HG02588 (cell line): Measurements from ENCODE around the gene SLC2A6.
A peak's percentile ranks its signal among the peaks of the same experiment; 100 is the strongest.

Experiments used
- ATAC-seq: cut with Tn5 transposase; IDR thresholded peaks from one replicate; pipeline ENCODE4 v1.9.1; 2021; ENCODE audit warnings: mild to moderate bottlenecking, moderate library complexity; ENCODE audit not compliant: unreplicated experiment

Gene SLC2A6

GRCh38 chr9:133478851-133479711 is at the start of gene SLC2A6:
Gene SLC2A6, minus strand, starts transcription at chr9:133479099. Its CDS starts 40 bp downstream, at chr9:133479059.
- ATAC-seq, result peak; percentile 82

GRCh38 chr9:133528001-133528875 is 49.3 kb upstream of the SLC2A6 start:
- no peak for ATAC-seq

GRCh38 chr9:133527444-133527920 is 48.6 kb upstream of the SLC2A6 start:
- ATAC-seq, result no peak

- ATAC-seq, result no peak
Observed at GRCh38 chr9:133526721-133527321, 47.9 kb upstream of the SLC2A6 start.

GRCh38 chr9:133525677-133526076 is 46.8 kb upstream of the SLC2A6 start:
- no peak for ATAC-seq

- ATAC-seq, result no peak
Observed at GRCh38 chr9:133524679-133525228, 45.9 kb upstream of the SLC2A6 start, which contains the start of gene MYMK. Gene MYMK, minus strand, starts transcription at chr9:133524959. Its CDS starts 115 bp downstream, at chr9:133524844.

GRCh38 chr9:133524146-133524545 is 45.2 kb upstream of the SLC2A6 start:
- ATAC-seq, result no peak

GRCh38 chr9:133523106-133523505 is 44.2 kb upstream of the SLC2A6 start:
- ATAC-seq, result no peak

- no peak for ATAC-seq
Observed at GRCh38 chr9:133522073-133522910, 43.4 kb upstream of the SLC2A6 start.

GRCh38 chr9:133521122-133522072 is 42.5 kb upstream of the SLC2A6 start:
- no peak for ATAC-seq

- no peak for ATAC-seq
Observed at GRCh38 chr9:133520121-133520835, 41.4 kb upstream of the SLC2A6 start.

- ATAC-seq, result no peak
Observed at GRCh38 chr9:133519693-133520092, 40.8 kb upstream of the SLC2A6 start.

- no peak for ATAC-seq
Observed at GRCh38 chr9:133518706-133519449, 40.0 kb upstream of the SLC2A6 start.

GRCh38 chr9:133518200-133518599 is 39.3 kb upstream of the SLC2A6 start:
- ATAC-seq, result no peak

GRCh38 chr9:133517711-133518110 is 38.8 kb upstream of the SLC2A6 start:
- no peak for ATAC-seq

GRCh38 chr9:133516961-133517350 is 38.1 kb upstream of the SLC2A6 start:
- no peak for ATAC-seq

GRCh38 chr9:133516256-133516960 is 37.5 kb upstream of the SLC2A6 start:
- no peak for ATAC-seq
